CD4-positive, alpha-beta T cell treated with Interferon gamma for 1 hour (primary cell): ENCODE measurements around the gene TSEN34.
A peak's percentile ranks its signal among the peaks of the same experiment; 100 is the strongest.
"Not testable (repeated sequence)": the region's sequence is repeated elsewhere in the genome, so short reads cannot be mapped to it uniquely, and the experiment has no call there.

Experiments
- DNase-seq: peaks from one replicate; pipeline ENCODE4 v3.0.0-alpha.2; 2020

TSEN34 gene

DNA sequence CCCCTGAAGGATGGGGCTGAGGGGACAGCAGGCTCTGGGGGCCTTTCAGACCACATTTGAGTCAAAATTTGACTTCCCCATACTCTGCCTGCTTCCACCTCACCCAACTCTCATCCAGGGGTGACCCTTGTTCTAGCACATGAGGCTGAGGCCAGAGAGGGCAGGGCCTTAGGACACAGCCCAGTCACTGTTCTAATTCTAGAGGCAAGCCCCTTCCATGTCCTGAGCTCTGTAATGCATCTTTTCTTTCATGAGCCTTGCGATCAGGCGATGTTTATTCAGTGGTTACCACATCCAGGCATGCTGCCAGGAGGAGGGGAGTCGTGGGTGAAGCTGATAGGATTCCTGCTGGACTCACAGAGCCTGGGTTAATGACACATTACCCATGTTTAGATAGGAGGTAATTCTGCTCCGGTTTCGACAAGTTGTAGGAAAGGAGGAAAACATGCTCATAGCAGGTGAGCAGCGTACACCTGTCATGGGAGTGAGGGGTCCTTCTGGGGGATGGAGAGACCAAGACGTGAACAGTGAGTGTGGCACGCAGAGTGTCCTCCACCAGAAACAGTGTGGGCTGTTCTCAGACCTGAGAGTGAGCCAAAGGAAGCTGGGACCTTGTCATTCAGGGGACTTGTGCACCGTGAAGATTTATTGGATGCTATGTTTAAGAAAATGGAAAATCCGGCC is 18.8 kb downstream of the TSEN34 start:
- peak; percentile 66 for DNase-seq

DNA sequence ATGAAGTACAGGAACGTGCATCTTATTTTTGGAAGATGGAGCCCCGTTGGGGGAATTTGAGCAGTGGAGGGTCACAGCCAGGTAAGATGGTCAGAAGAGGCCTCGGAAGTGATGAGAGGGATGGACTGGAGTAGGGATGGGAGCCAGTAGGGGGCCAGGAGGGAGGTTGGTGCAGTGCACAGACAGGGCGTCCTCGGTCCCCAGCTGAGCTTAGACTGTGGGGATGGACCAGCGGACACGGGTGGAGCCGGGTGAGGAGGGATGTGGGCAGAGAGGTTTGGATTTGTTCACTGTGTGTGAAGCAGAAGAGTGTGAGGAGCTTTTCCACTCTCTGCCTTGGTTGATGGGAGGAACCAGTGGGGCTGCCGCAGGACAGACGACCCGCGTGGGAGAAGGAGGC is 20.1 kb downstream of the TSEN34 start:
- DNase-seq, result no peak

DNA sequence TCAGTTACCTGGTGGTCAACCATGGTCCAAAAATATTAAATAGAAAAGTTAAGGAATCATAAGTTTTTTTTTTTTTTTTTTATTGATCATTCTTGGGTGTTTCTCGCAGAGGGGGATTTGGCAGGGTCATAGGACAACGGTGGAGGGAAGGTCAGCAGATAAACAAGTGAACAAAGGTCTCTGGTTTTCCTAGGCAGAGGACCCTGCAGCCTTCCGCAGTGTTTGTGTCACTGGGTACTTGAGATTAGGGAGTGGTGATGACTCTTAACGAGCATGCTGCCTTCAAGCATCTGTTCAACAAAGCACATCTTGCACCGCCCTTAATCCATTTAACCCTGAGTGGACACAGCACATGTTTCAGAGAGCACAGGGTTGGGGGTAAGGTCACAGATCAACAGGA is 23.1 kb downstream of the TSEN34 start:
- DNase-seq, result not testable (repeated sequence)

DNA sequence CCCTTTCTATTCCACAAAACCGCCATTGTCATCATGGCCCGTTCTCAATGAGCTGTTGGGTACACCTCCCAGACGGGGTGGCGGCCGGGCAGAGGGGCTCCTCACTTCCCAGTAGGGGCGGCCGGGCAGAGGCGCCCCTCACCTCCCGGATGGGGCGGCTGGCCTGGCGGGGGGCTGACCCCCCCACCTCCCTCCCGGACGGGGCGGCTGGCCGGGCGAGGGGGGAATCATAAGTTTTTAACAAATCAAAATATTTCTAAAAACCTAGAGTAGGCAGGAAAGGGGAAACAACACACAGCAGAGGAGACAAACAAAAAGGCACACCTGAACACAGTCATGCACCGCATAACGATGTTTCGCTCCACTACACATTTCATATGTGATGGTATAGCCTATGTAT is 23.6 kb downstream of the TSEN34 start:
- DNase-seq, result not testable (repeated sequence)

DNA sequence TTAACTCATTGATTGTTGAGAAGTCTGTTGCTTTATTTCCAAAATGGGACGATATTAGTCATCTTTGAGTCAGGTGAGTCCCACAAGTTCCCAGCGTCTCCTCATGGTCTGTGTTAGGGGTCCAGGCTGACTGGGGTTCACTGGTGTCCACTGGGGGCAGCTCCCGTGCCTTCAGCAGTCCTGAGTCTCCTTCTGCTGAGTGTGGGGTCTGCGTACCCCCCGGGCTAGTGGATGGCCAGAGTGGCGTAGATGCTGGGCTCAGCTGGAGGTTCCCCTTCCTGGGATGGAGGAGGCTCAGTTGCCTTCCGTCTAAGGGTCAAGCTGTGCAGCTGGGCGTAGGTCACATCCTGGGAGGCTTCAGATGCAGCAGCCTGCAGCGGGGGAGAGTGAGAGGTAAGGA is 25.8 kb downstream of the TSEN34 start:
- no peak for DNase-seq

DNA sequence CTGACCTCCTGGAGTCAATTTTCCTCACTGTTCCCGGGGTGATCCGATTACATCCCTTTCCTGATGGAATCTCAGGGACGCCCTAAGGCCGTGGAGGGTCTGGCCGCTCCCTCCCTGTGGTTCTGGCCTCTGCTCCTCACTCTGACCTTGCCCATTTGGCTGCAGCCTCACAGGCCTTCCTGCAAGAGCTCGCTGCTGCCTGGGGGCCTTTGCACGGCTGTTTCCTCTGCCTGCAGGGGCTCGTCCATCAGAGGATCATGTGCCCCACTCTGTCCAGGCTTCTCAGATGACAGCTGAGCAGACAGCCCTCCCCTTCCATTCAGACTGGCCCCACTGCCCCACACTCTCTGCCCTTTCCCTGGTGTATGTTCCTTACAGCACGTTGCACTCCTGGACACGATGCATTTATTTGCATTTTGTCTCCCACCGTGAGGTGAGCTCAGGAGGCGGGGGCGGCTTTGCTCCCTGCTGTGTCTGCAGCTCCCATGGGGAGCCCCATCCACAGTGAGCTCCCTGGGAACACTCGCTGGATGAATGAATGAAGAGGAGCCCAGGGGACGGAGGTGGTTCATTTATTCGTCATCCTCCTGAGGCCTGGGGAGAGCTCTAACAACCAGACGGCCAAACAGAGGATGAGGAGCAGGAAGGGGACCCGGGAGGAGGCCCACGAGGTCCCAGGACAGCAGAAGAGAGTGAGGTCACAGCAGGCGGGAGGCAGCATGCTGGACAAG is 26.6 kb downstream of the TSEN34 start:
- not testable (repeated sequence) for DNase-seq

DNA sequence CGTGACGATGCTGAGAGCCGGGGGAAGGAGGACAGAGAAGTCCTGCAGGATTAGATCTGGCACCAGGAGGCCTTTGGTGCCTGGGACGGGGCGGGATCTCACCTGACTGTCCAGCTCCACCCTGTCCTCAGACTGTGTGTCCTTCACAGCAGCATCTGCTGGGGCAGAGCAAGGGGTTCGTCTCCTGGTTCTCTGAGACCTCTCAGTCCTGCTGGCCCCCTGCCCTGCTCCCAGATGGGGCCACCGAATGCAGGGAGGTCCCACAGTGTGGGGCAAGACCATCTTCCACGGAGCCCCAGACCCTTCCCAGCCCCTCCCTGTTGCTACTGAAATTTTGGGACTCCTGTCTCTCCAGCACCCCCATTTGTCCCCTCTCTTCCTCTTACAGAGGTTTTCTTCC is 27.2 kb downstream of the TSEN34 start:
- no peak for DNase-seq

DNA sequence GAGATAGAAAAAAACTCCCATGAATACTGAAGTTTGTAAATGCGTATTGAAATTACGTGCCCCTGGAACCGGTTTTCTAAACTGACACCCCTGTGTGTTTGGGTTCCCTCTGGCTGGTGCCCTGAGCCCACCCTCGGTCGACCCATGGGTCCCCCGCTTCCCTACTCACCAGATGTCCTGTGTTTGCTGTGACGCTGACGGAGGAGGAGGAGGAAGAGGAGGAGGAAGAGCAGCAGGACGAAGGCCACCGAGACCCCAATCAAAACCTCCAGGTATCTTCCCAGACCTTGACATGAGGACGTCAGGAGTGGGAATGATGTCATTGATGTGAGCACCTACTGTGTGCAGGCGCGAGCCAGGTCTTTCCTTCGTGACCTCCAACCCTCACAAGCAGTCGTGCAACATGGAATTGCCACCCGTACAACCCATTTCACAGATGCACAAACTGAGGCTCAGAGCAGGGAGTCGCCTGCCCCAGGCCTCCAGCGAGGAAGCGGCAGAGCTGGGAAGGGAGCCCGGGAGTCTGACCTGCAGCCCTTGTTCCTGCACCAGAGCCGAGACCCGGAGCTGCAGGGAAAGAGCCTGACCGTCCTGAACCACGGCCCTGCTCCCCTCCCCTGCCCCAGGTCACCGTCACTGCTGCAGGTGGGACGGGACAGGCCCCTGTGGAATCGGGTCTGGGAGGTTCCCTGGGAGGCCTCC is 28.0 kb downstream of the TSEN34 start:
- no peak for DNase-seq

DNA sequence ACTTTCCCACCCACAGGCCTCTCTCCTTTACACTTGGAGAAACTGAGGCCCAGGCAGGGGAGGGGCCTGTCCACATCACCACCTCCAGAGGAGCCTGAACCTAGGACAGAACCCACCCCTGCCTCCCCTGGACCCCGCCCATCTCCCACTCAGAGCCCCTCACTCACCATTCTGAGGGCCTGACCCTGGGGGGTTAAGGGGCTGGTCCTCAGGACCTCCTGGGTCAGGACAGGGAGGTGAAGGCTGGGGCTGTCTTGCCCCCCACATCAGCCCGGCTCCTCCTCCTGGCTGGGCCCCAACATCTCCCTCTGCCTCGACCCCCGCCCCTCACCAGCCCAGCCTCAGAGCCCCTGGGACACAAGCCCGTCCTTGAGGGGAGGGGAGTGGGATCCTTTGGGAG is 28.6 kb downstream of the TSEN34 start:
- not testable (repeated sequence) for DNase-seq

DNA sequence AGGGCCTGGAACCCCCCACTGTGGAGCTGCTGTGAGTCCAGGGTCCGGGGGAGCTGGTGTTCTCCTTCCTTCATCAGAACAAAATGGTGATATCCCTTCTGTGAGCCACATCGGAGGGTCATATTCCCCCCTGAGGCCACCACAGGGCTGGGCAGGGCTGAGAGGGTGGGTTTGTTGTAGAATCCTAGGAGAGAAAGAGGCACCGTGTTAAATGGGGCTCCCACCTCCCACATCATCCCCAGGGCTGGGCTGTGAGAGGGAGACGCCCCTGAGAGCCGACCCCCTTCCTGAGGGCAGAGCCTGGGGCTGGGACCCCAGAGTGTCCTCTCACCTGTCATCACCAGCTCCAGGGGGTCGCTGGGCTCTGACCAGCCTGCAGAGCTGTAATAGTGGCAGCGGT is 30.8 kb downstream of the TSEN34 start:
- not testable (repeated sequence) for DNase-seq

DNA sequence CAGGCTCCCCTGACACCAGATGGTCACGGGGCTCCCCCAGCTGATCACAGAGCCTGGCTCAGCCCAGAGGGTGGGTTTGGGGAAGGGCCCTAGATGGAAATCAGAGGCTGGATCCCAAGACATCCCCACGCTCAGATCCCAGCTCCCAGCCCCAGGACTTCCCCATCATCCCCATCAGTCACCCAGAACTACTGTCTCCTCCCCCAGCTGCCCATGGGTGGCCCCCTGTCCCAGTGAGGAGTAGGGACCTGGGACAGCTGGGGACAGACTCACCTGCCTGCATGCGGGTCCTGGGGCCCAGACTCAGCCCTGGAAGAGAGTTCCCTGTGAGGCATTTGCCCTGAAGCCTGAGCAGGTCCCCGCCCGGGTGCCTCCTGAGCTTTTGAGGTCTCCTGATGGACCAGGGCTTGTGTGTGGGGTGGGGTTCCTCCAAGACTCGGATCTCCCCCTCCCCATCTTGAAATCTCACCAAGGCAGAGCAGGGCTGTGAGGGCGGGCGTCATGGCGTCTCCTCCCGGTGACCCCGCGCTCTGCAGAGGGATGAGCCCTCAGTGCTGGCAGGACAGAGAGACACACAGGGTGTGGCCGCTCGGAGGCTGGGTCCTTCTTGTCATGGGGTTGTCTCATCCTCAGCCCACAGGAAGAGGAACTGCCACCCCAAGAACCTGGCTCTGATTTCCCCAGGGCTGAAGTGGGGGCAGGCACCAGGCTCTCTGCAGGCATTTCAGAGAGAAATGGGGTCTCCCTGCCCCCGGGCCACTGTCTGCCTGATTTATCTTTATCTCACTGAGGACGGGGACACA is 31.6 kb downstream of the TSEN34 start, which contains the start of gene LILRB3:
Gene LILRB3 (minus strand): TSS at position 534 of the 803 bp plus-strand sequence. CDS start 31 bp downstream, at position 503.
- DNase-seq, result peak; percentile 60

DNA sequence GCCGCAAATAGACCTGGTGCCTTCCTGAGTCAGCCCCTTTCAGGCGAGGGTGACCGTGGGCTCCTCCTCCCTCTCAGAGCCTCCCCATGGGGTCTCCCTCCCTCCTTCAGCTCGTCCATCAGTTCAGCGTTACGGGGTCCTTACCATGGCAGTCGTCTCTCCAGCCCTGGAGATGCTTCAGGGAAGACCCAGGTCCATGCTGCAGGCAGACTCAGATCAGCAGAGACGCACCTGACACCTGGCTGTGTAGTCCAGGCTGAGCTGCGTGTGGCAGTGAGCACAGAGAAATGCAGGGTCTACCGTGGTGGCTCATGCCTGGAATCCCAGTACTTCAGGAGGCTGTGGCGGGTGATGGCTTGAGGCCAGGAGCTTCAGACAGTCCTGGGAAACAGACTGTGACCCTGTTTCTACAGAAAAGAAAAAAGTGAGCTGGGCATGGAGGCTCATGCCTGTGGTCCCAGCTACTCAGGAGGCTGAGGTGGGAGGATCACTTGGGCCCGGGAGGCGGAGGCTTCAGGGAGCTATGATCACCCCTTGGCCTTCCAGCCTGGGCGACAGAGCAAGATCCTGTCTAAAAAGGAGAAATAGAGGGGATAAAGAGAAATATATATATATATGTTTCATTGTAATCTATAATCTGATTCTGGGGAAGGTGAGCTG is 32.3 kb downstream of the TSEN34 start:
- DNase-seq, result not testable (repeated sequence)

DNA sequence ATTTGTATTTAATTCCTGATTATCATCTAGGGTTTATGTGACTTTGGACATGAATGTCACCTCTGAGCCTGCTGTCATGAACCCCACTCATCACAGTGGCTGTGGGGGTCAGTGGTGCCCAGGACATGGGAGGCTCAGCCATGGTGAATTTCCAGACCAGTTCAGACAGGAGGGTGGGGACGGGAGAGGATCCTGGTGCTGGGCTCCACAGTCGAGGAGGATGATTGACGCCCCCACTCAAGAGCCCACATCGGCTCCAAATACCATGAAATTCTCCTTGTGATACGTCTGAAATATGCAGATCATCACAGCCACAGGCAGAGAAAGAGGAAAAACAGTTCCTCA is 32.8 kb downstream of the TSEN34 start:
- not testable (repeated sequence) for DNase-seq

DNA sequence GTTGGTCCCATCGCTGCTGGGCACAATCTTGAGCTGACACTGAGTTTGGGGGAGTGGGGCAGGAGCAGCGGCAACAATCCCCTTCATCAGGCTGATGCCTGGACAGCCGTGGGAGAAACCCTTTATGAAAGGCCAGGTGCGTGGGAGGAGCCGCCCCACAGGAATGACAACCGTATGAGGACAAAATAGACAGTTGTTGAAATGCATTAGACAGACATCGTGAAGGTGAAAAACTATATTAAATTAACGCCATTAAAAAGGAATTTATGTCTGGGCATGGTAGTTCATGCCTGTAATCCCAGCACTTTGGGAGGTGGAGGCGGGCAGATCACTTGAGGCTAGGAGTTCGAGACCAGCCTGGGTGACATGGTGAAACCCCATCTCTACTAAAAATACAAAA is 33.5 kb downstream of the TSEN34 start:
- DNase-seq, result not testable (repeated sequence)

DNA sequence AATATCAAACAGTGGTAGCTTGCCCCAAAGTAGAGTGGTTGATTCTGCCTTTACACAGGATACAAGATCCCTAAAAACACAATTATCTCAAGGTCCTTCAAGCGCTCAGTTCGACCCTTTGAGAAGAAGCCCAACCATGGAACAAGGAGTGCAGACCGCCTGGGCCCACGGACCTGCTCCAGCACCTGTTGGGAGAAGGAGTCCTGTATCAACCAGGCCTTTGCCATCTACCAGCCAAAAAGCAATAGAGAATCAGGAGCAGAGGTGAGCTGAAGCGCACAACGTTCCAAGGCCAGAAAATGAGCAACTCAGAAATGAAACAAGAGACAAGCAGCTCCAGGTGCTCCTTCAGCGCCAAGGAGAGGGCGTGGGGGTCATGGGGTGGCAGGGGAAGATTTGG is 38.0 kb downstream of the TSEN34 start:
- no peak for DNase-seq

DNA sequence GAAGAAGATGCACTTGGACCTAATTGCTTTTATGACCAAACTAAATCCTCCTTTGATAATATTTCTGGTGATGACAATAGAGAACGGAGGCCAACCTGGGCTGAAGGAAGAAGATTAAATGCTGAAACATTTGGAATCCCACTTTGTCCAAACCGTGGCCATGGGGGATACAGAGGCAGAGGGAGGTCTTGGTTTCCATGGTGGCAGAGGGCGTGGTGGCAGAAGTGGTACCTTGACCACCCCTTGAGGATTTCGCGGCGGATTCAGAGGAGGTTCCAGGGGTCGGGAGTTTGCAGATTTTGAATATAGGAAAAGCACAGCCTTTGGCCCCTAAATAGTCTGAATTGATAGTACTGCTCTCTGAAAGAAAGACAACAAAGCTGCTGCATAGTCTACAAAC is 38.9 kb downstream of the TSEN34 start:
- DNase-seq, result no peak

DNA sequence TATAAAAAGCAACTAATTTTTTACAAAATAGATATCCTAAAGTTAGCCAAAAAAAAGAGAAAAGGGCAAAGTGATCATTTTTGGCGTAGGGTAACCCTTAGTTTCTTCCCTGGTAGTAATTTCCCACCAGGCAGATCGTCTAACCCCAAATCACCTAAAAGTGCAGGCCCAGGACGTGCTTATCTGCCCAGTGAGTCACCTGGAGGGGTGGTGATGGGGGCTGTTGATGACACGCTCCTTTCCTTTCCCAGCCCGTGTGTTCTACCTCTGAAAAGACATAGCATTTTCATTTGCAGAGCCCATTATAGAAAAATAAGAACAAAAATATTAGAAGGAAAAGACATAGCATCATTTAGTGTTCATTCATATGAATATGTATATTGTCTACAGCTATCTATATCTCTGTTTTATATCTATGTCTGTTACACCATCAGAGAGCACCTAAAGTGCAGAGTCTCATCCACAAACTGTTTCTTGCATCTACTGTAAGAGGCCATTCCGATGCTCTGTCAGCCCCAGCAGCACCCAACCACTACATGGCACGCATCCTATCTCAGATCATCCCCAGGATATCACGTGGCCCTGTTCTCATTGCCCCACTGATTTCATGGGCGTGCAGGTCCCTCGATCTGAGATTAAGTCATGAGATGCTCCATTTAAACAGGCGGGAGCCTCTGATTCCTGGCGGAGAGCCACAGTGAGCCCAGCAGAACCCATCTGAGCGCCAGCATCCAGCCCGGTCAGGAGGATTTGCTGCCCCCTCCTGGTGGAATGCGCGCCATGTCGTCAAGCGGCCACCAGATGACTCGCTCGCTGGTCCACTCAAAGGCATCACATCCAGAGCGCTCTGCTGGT is 40.2 kb downstream of the TSEN34 start:
- DNase-seq, result peak; percentile 80

DNA sequence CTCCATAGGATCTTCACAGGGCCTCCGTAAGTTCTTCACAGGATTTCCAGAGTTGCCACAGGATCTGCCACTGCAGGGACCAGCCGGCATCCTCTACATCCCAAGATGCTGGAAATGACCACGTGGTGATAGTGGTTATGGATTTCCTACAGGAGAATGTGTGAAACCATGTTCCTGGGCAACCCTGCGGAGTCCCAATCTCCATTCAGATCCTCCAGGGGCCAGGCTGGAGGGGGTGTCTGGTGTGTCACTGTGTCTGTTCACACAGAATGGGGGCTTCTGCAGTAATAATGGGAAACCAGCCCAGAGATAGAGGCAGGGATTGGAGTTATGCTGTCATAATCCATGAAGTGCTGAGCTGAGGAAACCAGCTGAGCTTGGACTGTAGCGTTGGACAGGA is 42.8 kb downstream of the TSEN34 start:
- DNase-seq, result no peak

DNA sequence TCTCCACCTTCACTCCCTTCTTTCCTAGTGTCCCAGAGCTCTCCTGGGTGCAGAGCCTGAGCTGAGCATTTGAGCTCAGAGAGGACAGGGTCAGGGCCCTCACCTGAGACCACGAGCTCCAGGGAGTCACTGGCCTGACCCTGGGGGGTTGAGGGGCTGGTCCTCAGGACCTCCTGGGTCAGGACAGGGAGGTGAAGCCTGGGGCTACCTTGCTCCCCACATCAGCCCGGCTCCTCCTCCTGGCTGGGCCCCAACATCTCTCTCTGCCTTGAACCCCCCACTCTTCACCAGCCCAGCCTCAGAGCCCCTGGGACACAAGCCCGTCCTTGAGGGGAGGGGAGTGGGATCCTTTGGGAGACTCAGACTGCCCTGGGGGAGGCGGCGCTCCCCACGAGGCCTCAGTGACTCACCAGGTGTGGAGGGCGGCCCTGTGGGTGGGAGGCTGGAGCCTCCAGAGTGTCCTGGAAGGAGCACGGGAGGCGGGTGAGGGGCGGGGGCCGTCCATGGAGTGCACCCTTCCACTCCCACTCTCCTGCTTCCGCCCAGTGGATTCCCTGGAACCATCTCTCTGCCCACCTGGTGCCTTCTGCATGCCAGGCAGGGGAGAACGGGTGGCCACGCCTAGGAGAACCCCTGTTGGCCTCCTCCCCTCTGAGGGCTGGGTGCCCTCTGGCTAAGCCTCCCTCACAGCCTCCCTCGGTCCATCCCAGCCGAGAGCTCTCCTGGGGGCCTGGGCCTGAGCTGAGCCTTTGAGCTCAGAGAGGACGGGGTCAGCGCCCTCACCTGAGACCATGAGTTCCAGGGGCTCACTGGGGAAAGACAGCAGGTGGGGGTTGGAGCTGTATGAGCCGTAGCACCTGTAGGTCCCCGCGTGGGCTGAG is 48.6 kb downstream of the TSEN34 start:
- DNase-seq, result not testable (repeated sequence)
